HepG2 (cell line): ENCODE data around the gene BTD. TPM values are rescaled to one million over a fixed set of nuclear protein-coding genes. Genes with fewer than 3 reads are reported as not detected.
"Not testable (repeated sequence)": the region's sequence is repeated elsewhere in the genome, so short reads cannot be mapped to it uniquely, and the experiment has no call there.

Source experiments
- ATAC-seq: fragments of 200-7000 bp; cut with Tn5 transposase; 3 replicates; pipeline ENCODE4 v1.9.1; 2020; ENCODE audit warnings: mild to moderate bottlenecking, moderate library complexity
- BruUV-seq: library from RNA; stranded (reverse); fragments of 400-500 nt; replicated peaks from 2 replicates; lab custom pipeline; 2021; lab: Mats Ljungman, UMichigan
- CTCF ChIA-PET: fragments of 300-600 bp; formaldehyde crosslinking; extraction: SDS; loops from one replicate; lab custom pipeline; 2021; ENCODE audit warnings: low total read pairs, inconsistent platforms, low intra/inter-chr PET ratio; lab: Yijun Ruan, JAX
- POLR2A ChIA-PET: fragments of 350-600 bp; sonication (Branson Sonifier 250); formaldehyde crosslinking; loops from one replicate; lab custom pipeline; 2020; ENCODE audit warnings: antibody characterized with exemption, inconsistent platforms; lab: Yijun Ruan, JAX
- DNase-seq: peaks from one replicate; pipeline ENCODE4 v3.0.0-alpha.2; 2015; ENCODE audit warnings: low spot score
- FAIRE-seq: peaks from 3 replicates; lab custom pipeline; 2011; peaks lifted over from hg19 to GRCh38; lab: Jason Lieb, UNC
- H2AFZ ChIP-seq: one replicate; pipeline ENCODE4 v1.6.1; 2011; ENCODE audit warnings: low read length, inconsistent platforms
- H3K27ac ChIP-seq: fragments of 300-600 bp; 3 replicates; pipeline ENCODE4 v1.8.0; 2011; ENCODE audit warnings: mixed run types, mild to moderate bottlenecking, mixed read lengths, low read length, inconsistent platforms; ENCODE audit not compliant: insufficient read depth; ENCODE audit errors: extremely low read length
- H3K27me3 ChIP-seq, 2 experiments: fragments of 200-600 bp in 1 of 2; 2 replicates in 1 of 2; 3 replicates in 1 of 2; pipeline versions ENCODE4 v1.6.0 to v1.8.0; 2011; ENCODE audit warnings: low read length in 2 of 2, mild to moderate bottlenecking in 2 of 2, moderate library complexity in 2 of 2, inconsistent platforms in 1 of 2; ENCODE audit not compliant: insufficient read depth in 2 of 2, control insufficient read depth in 1 of 2
- H3K36me3 ChIP-seq, 2 experiments: fragments of 200-600 bp in 1 of 2; replicated peaks in 1 of 2; 2 replicates in 1 of 2; 3 replicates in 1 of 2; pipeline versions ENCODE4 v1.5.1 to v1.8.0; 2011; ENCODE audit warnings: low read length in 2 of 2, inconsistent platforms in 1 of 2; ENCODE audit not compliant: insufficient read depth in 2 of 2, control insufficient read depth in 1 of 2
- H3K4me1 ChIP-seq: 2 replicates; pipeline ENCODE4 v1.5.1; 2012; ENCODE audit warnings: low read length, inconsistent platforms; ENCODE audit not compliant: insufficient read depth
- H3K4me2 ChIP-seq: 2 replicates; pipeline ENCODE4 v1.6.0; 2011; ENCODE audit warnings: low read depth, low read length, inconsistent platforms
- H3K4me3 ChIP-seq, 3 experiments: fragments of 200-600 bp in 1 of 3; sonication (generic), shearing (Covaris generic) in 1 of 3; replicated peaks in 1 of 3; 2 replicates each; pipeline ENCODE4 v1.5.1; 2011 to 2016; ENCODE audit warnings: low read length in 3 of 3, inconsistent platforms in 2 of 3, low read depth in 2 of 3, mild to moderate bottlenecking in 2 of 3, control low read depth in 1 of 3, mixed read lengths in 1 of 3; ENCODE audit not compliant: insufficient read depth in 1 of 3
- H3K79me2 ChIP-seq: one replicate; pipeline ENCODE4 v1.6.1; 2011; ENCODE audit warnings: low read length, inconsistent platforms; ENCODE audit not compliant: insufficient read depth
- H3K9ac ChIP-seq: 2 replicates; pipeline ENCODE4 v1.6.0; 2011; ENCODE audit warnings: mild to moderate bottlenecking, low read depth, low read length, inconsistent platforms; ENCODE audit not compliant: insufficient read depth
- H3K9me3 ChIP-seq: 2 replicates; pipeline ENCODE4 v1.5.1; 2012; ENCODE audit warnings: mild to moderate bottlenecking, low read length
- H4K20me1 ChIP-seq: 2 replicates; pipeline ENCODE4 v1.6.0; 2011; ENCODE audit warnings: inconsistent platforms, mild to moderate bottlenecking, low read length, moderate library complexity; ENCODE audit not compliant: insufficient read depth
- BCL6 ChIP-seq: IDR thresholded peaks from 2 replicates; pipeline ENCODE4 v1.6.1; 2016; ENCODE audit warnings: missing genetic modification reagents, missing compliant biosample characterization
- ESRRA ChIP-seq: sonication (generic); formaldehyde crosslinking; IDR thresholded peaks from 2 replicates; pipeline ENCODE4 v1.5.1; 2020; ENCODE audit warnings: mild to moderate bottlenecking, low read depth, missing genetic modification reagents
- HNF4A ChIP-seq: sonication (generic); formaldehyde crosslinking; IDR thresholded peaks from 2 replicates; pipeline ENCODE4 v1.4.0; 2020; ENCODE audit warnings: missing genetic modification reagents
- HNF4G ChIP-seq, 2 experiments: sonication (generic) in 1 of 2; formaldehyde crosslinking in 1 of 2; IDR thresholded peaks; 2 replicates each; pipeline versions ENCODE4 v1.4.0 to v1.6.1; 2011 to 2020; ENCODE audit warnings: borderline replicate concordance in 2 of 2, low read depth in 2 of 2, mild to moderate bottlenecking in 2 of 2, low read length in 1 of 2, missing genetic modification reagents in 1 of 2, moderate library complexity in 1 of 2
- PPARG ChIP-seq: conservative IDR thresholded peaks from 2 replicates; pipeline ENCODE4 v1.6.1; 2016; ENCODE audit warnings: missing biosample characterization, missing genetic modification reagents
- RARA ChIP-seq: IDR thresholded peaks from 2 replicates; pipeline ENCODE4 v1.6.1; 2016; ENCODE audit warnings: missing genetic modification reagents, missing compliant biosample characterization
- SOX13 ChIP-seq, 3 experiments: fragments of 450-650 bp in 1 of 3; sonication (generic) in 1 of 3; formaldehyde crosslinking in 1 of 3; IDR thresholded peaks in 2 of 3; conservative IDR thresholded peaks in 1 of 3; 2 replicates each; pipeline versions ENCODE4 v1.5.0 to v1.6.1; 2016 to 2020; ENCODE audit warnings: antibody characterized with exemption in 1 of 3, mild to moderate bottlenecking in 1 of 3, missing compliant biosample characterization in 1 of 3, missing genetic modification reagents in 1 of 3, moderate library complexity in 1 of 3
- SOX6 ChIP-seq, 2 experiments: fragments of 450-650 bp in 1 of 2; sonication (generic) in 1 of 2; formaldehyde crosslinking in 1 of 2; IDR thresholded peaks; 2 replicates each; pipeline versions ENCODE4 v1.4.0 to v1.6.1; 2017 to 2020; ENCODE audit warnings: antibody characterized with exemption in 1 of 2, mild to moderate bottlenecking in 1 of 2, missing genetic modification reagents in 1 of 2
- WGBS: methylation state at CpG from one replicate; pipeline ENCODE4 v1.1.6; 2017; ENCODE audit warnings: low lambda C conversion rate; 5-methylcytosine and 5-hydroxymethylcytosine counted together
- in situ Hi-C: cut with HindIII; loops from 2 replicates; pipeline ENCODE4 v1.10.0; 2017; ENCODE audit warnings: low pct_unique_long_range_greater_than_20kb; ENCODE audit not compliant: extremely low pct_ligation_motif_present
- intact Hi-C: fragments of 100-400 bp; cut with micrococcal nuclease; formaldehyde crosslinking; loops from one replicate; pipeline ENCODE4 v1.10.0; 2022; ENCODE audit not compliant: unreplicated experiment
- polyA plus RNA-seq, 8 experiments: library from polyadenylated mRNA; depleted of rRNA in 3 of 8; stranded (reverse) in 7 of 8; unstranded in 1 of 8; fragments of >200 nt; fragmentation: Illumina TruSeq in 4 of 8; extraction: Trizol in 4 of 8; gene quantifications; 2 replicates each; pipeline versions ENCODE4 v1.2.1 to v1.2.3, GENCODE V29; 2011 to 2016; ENCODE audit warnings: low read depth in 4 of 8, missing spikeins in 1 of 8, mixed read lengths in 1 of 8; ENCODE audit not compliant: insufficient read depth in 1 of 8
- total RNA-seq, 5 experiments: library from RNA; depleted of rRNA; stranded (reverse); fragments of >200 nt; fragmentation: Illumina TruSeq; extraction: Trizol; gene quantifications; 2 replicates each; pipeline ENCODE4 v1.2.3, GENCODE V29; 2016; ENCODE audit warnings: low read depth in 1 of 5

Gene BTD
- total and polyA plus RNA-seq, 2 of the 13 experiments (the other 11 are each of a cell fraction or from before 2014, with no cell fraction given), result 15.7 to 35.5 TPM

- whole genome bisulfite sequencing, result 74% methylated on average over 1 of the region's 1 CpG
- BruUV-seq; H2AFZ ChIP-seq; DNase-seq; CTCF ChIA-PET; H3K36me3 ChIP-seq; in situ Hi-C loops; FAIRE-seq; H3K4me3 ChIP-seq; H3K27me3 ChIP-seq; H3K9ac ChIP-seq; H3K4me2 ChIP-seq; H3K9me3 ChIP-seq; H4K20me1 ChIP-seq; ATAC-seq; POLR2A ChIA-PET; TF ChIP-seq SOX6 (IDR thresholded peaks at IDR 0.05); SOX13 (IDR thresholded peaks at IDR 0.05); HNF4G (CRISPR knock-in tag; IDR thresholded peaks at IDR 0.05; ENCODE audit: borderline replicate concordance, low read depth): not testable (repeated sequence)
- peak overlapping the region; percentile 86 for H3K27ac ChIP-seq
- intact Hi-C loops, result loop anchor here (10.0 kb wide), 4 partner anchors 190 to 640 kb away; partner anchors contain the start of gene ANKRD28
- H3K79me2 ChIP-seq, result peaks cover 21% of the 10 kb centered on the region
- H3K4me1 ChIP-seq, result peaks cover 65% of the 10 kb centered on the region
- TF ChIP-seq HNF4A (CRISPR knock-in tag) (peak; percentile 48; the same call in 1 of the 2 replicates), PPARG (CRISPR knock-in tag) (0 out of 2 replicates have a peak, but pooled peaks have one; percentile 15), SOX6 (CRISPR knock-in tag; IDR thresholded peaks at IDR 0.05) (0 out of 2 replicates have a peak, but pooled peaks have one; percentile 15), SOX13 (CRISPR knock-in tag; conservative IDR thresholded peaks at IDR 0.05 in 1 of 2, IDR thresholded peaks at IDR 0.05 in 1 of 2) (peak in 1 of 2 experiments; percentile 17; a peak in 1 of 4 replicates), HNF4G (IDR thresholded peaks at IDR 0.05; ENCODE audit: borderline replicate concordance, low read depth, low read length) (0 out of 2 replicates have a peak, but pooled peaks have one; percentile 43), RARA (0 out of 2 replicates have a peak, but pooled peaks have one; percentile 18), ESRRA (CRISPR knock-in tag) (0 out of 2 replicates have a peak, but pooled peaks have one; percentile 19), BCL6 (CRISPR knock-in tag) (0 out of 2 replicates have a peak, but pooled peaks have one; percentile 12)
These were observed 3.0 kb downstream of the BTD start for GRCh38 chr3:15604584-15604983.
